HG03354 (cell line): Measurements from ENCODE around the gene MCM8.
A peak's percentile ranks its signal among the peaks of the same experiment; 100 is the strongest.
"Not testable (repeated sequence)": the region's sequence is repeated elsewhere in the genome, so short reads cannot be mapped to it uniquely, and the experiment has no call there.

Source experiments
- ATAC-seq: cut with Tn5 transposase; IDR thresholded peaks from one replicate; pipeline ENCODE4 v1.9.1; 2021; ENCODE audit warnings: mild to moderate bottlenecking; ENCODE audit not compliant: unreplicated experiment, poor library complexity, severe bottlenecking

Gene MCM8

GRCh38 chr20:5991623-5992441, 41.4 kb downstream of the MCM8 start:
- ATAC-seq: no peak

GRCh38 chr20:5996765-5997164, 46.3 kb downstream of the MCM8 start:
- peak; percentile 96 for ATAC-seq

- ATAC-seq: no peak
These were observed 49.3 kb downstream of the MCM8 start for GRCh38 chr20:5999783-6000182.

- no peak for ATAC-seq
These were observed 50.4 kb downstream of the MCM8 start for GRCh38 chr20:6000871-6001270.

- ATAC-seq: no peak
These were observed 56.1 kb downstream of the MCM8 start for GRCh38 chr20:6006603-6006949.

GRCh38 chr20:6007094-6007528, 56.7 kb downstream of the MCM8 start:
- ATAC-seq: no peak

- ATAC-seq: no peak
These were observed 57.2 kb downstream of the MCM8 start for GRCh38 chr20:6007529-6008103.

GRCh38 chr20:6008254-6008653, 57.8 kb downstream of the MCM8 start:
- no peak for ATAC-seq

GRCh38 chr20:6012179-6012578, 61.7 kb downstream of the MCM8 start:
- no peak for ATAC-seq

GRCh38 chr20:6014017-6014416, 63.6 kb downstream of the MCM8 start:
- ATAC-seq: no peak

GRCh38 chr20:6014957-6015356, 64.5 kb downstream of the MCM8 start:
- no peak for ATAC-seq

- ATAC-seq: no peak
These were observed 67.0 kb downstream of the MCM8 start for GRCh38 chr20:6017467-6017866.

GRCh38 chr20:6017880-6018279, 67.4 kb downstream of the MCM8 start:
- no peak for ATAC-seq

- ATAC-seq: no peak
These were observed 74.3 kb downstream of the MCM8 start for GRCh38 chr20:6024768-6025167.

- no peak for ATAC-seq
These were observed 75.6 kb downstream of the MCM8 start for GRCh38 chr20:6026051-6026450.

GRCh38 chr20:6028818-6029217, 78.4 kb downstream of the MCM8 start:
- no peak for ATAC-seq

- no peak for ATAC-seq
These were observed 79.1 kb downstream of the MCM8 start for GRCh38 chr20:6029538-6029937.

GRCh38 chr20:6030453-6031080, 80.1 kb downstream of the MCM8 start:
- no peak for ATAC-seq

GRCh38 chr20:6032907-6033306, 82.5 kb downstream of the MCM8 start:
- ATAC-seq: not testable (repeated sequence)

- ATAC-seq: no peak
These were observed 83.9 kb downstream of the MCM8 start for GRCh38 chr20:6034134-6034969.
